AG04450 (cell line): ENCODE results near the gene SERPINB6. TPM values are rescaled to one million over a fixed set of nuclear protein-coding genes. Genes with fewer than 3 reads are reported as not detected.

ENCODE experiments used
- CTCF ChIA-PET: fragments of 300-600, 350-600 bp; formaldehyde crosslinking; extraction: SDS; loops from one replicate; lab custom pipeline; 2022; ENCODE audit warnings: antibody characterized with exemption, inconsistent platforms; lab: Charles Lee
- POLR2A ChIA-PET: fragments of 350-600 bp; formaldehyde crosslinking; extraction: SDS; loops from one replicate; lab custom pipeline; 2021; ENCODE audit warnings: antibody characterized with exemption, inconsistent platforms; lab: Yijun Ruan, JAX
- DNase-seq: peaks from one replicate; pipeline ENCODE4 v3.0.0-alpha.2; 2011; ENCODE audit warnings: low read depth, low spot score
- H3K27ac ChIP-seq: one replicate; pipeline ENCODE4 v1.5.1; 2012; ENCODE audit warnings: low read depth, low read length, control low read depth
- H3K27me3 ChIP-seq: one replicate; pipeline ENCODE4 v1.6.0; 2012; ENCODE audit warnings: low read length; ENCODE audit not compliant: control insufficient read depth, insufficient read depth
- H3K4me3 ChIP-seq: 2 replicates; pipeline ENCODE4 v1.5.1; 2011; ENCODE audit warnings: mild to moderate bottlenecking, low read depth, low read length, control low read depth
- H3K9me3 ChIP-seq: 2 replicates; pipeline ENCODE4 v1.5.1; 2012; ENCODE audit warnings: low read length; ENCODE audit not compliant: control insufficient read depth, insufficient read depth
- CTCF ChIP-seq: IDR thresholded peaks from 2 replicates; pipeline ENCODE4 v1.5.1; 2011; ENCODE audit warnings: low read depth, low read length, control low read depth, inconsistent platforms
- polyA plus RNA-seq: library from polyadenylated mRNA; depleted of rRNA; stranded (reverse); fragments of >200 nt; gene quantifications from 2 replicates; pipeline ENCODE4 v1.2.3, GENCODE V29; 2011

SERPINB6 gene
- polyA plus RNA-seq, 1 experiment = 120 TPM

GRCh38 chr6:2948228-2949025, 22.9 kb downstream of the SERPINB6 start:
- ChIA-PET CTCF (no interaction called here), POLR2A (no interaction called here)
- no peak for TF ChIP-seq CTCF
- Histone ChIP-seq H3K27me3 (no peaks in the 10 kb centered on the region), H3K4me3 (no peak overlapping the region), H3K9me3 (no peaks in the 10 kb centered on the region), H3K27ac (no peak overlapping the region)
- no peak for DNase-seq

DNA sequence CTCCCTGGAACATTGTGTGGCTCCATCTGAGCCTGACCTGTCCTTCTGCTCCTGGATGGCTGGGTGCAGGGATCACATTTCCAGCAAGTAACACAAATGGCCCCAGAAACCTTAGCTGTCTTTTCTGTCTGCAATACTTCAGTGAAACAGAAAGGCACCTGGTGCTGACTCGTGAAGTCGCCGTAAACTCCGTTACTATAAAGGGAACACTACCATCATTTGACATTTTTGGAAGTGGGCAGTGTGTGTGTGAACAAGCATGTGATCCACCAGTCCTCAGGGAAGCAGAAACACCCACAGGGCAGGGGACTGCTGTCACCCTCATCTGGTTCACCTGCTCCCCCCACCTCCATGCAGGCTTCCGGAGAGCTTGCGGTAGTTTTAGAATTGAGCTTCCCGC, 23.9 kb downstream of the SERPINB6 start:
- Histone ChIP-seq H3K27me3 (no peaks in the 10 kb centered on the region), H3K9me3 (no peaks in the 10 kb centered on the region), H3K4me3 (no peak overlapping the region), H3K27ac (no peak overlapping the region)
- DNase-seq = no peak
- CTCF ChIA-PET = interaction anchor here (0.9 kb wide), 1 partner anchor 9 kb away, joined by 4 read pairs; no protein-coding TSS in a partner anchor
- TF ChIP-seq CTCF = no peak
- POLR2A ChIA-PET = no interaction called here

DNA sequence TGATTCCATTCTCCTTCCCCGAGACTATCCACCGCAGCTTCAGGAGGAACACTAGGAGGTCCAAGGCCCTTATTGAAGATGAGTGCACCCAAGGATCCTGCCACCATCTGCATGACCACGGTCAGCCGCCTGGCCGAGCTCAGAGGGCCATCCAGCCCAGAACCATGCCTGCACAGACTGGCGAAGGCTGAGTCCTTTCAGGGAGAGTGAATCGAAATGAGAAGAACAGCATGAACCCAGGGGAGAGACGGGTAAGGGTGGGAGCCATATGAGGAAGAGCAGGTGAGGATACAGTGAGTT, 26.3 kb downstream of the SERPINB6 start:
- Histone ChIP-seq H3K9me3 (no peaks in the 10 kb centered on the region), H3K27me3 (no peaks in the 10 kb centered on the region), H3K4me3 (no peak overlapping the region), H3K27ac (no peak overlapping the region)
- no peak for TF ChIP-seq CTCF
- no peak for DNase-seq
- ChIA-PET POLR2A (no interaction called here), CTCF (interaction anchor here (0.9 to 5.7 kb wide), 2 partner anchors 7 to 44 kb away, joined by 4 to 79 read pairs; no protein-coding TSS in a partner anchor)

DNA sequence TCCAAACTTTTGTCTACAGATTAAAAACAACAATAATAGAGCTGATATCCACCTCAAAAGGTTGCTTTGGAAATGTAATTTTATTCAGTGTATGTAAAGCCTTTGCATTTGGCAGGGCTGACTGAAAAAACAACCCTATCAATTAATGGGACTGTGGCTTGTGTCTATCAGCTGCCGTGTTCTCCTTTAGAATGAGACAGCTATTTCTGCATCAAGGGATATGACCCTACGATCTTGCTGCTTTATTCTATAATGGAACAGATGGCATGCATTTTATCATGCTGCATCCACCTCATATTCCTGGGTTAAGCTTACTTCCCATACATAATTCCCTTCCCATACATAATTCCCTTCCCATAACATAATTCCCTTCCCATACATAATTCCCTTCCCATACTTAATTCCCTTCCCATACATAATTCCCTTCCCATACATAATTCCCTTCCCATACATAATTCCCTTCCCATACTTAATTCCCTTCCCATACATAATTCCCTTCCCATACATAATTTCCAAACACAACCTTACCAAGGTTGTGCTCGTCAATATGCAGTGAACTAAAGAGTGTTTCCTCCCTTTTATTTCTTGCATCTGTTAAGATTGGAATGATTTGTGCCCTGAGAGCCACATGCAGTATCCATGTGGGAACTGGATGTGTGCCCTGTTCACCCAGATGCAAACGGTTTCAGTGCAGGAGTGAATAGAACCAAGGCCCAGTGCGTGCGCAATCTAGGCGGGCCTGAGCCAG, 26.8 kb downstream of the SERPINB6 start:
- ChIA-PET POLR2A (no interaction called here), CTCF (interaction anchor here (0.9 to 5.7 kb wide), 3 partner anchors 8 to 45 kb away, joined by 4 to 79 read pairs (median 6); no protein-coding TSS in a partner anchor)
- peaks cover 3% of the 10 kb centered on the region; the same call in 1 of the 2 replicates for H3K9me3 ChIP-seq
- TF ChIP-seq CTCF = no peak
- no peak for DNase-seq
- H3K4me3 ChIP-seq = no peak overlapping the region
- H3K27ac ChIP-seq = no peak overlapping the region
- no peaks in the 10 kb centered on the region for H3K27me3 ChIP-seq

DNA sequence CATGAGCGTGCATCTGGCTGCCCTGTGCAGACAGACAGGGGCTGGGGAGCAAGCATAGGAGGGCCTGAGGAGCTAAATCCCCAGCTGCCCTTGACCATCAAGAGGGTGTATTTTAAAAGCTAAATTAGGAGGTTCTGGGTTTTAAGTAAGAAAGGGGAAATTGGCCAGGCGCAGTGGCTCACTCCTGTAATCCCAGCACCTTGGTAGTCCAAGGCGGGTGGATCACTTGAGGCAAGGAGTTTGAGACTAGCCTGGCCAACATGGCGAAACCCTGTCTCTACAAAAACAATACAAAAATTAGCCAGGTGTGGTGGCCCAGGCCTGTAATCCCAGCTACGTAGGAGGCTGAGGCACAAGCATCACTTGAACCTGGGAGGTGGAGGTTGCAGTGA, 27.8 kb downstream of the SERPINB6 start:
- Histone ChIP-seq H3K9me3 (peaks cover 3% of the 10 kb centered on the region; the same call in 1 of the 2 replicates), H3K27ac (no peak overlapping the region), H3K4me3 (no peak overlapping the region), H3K27me3 (no peaks in the 10 kb centered on the region)
- ChIA-PET CTCF (interaction anchor here (0.8 to 5.7 kb wide), 4 partner anchors 9 to 97 kb away, joined by 3 to 79 read pairs (median 4); no protein-coding TSS in a partner anchor), POLR2A (no interaction called here)
- no peak for TF ChIP-seq CTCF
- no peak for DNase-seq
